OCI-LY7 (cell line): ENCODE data around the gene LARGE1. TPM values are rescaled to one million over a fixed set of nuclear protein-coding genes. Genes with fewer than 3 reads are reported as not detected.

Experiments
- BruUV-seq: library from RNA; stranded (reverse); fragments of 400-500 nt; replicated peaks from 2 replicates; lab custom pipeline; 2021; lab: Mats Ljungman, UMichigan
- CTCF ChIA-PET: fragments of 300-600 bp; sonication (Branson Sonifier 250); formaldehyde crosslinking; loops from one replicate; lab custom pipeline; 2022; ENCODE audit warnings: antibody characterized with exemption; ENCODE audit not compliant: unreplicated experiment; lab: Charles Lee
- POLR2A ChIA-PET: fragments of 300-600 bp; sonication (Branson Sonifier 250); formaldehyde crosslinking; loops from one replicate; lab custom pipeline; 2022; ENCODE audit warnings: antibody characterized with exemption; lab: Charles Lee
- DNase-seq: peaks from one replicate; pipeline ENCODE4 v3.0.0-alpha.2; 2015; ENCODE audit warnings: low spot score
- H2AFZ ChIP-seq: fragments of 200-600 bp; sonication (generic), shearing (Covaris generic); 2 replicates; pipeline ENCODE4 v1.6.1; 2014; ENCODE audit warnings: mild to moderate bottlenecking, antibody characterized with exemption, low read length, moderate library complexity
- H3K27ac ChIP-seq: fragments of 200-600 bp; sonication (generic); 2 replicates; pipeline ENCODE4 v1.5.1; 2014; ENCODE audit warnings: mixed run types, low read depth, mild to moderate bottlenecking, moderate library complexity, low read length, inconsistent platforms; ENCODE audit not compliant: poor library complexity, severe bottlenecking
- H3K36me3 ChIP-seq: fragments of 200-600 bp; sonication (generic); 2 replicates; pipeline ENCODE4 v1.6.1; 2014; ENCODE audit warnings: mild to moderate bottlenecking, antibody characterized with exemption, low read length, moderate library complexity, mixed read lengths; ENCODE audit not compliant: insufficient read depth
- H3K4me1 ChIP-seq: fragments of 200-600 bp; sonication (generic); 2 replicates; pipeline ENCODE4 v1.5.1; 2014; ENCODE audit warnings: mild to moderate bottlenecking, low read length; ENCODE audit not compliant: insufficient read depth, poor library complexity, severe bottlenecking
- H3K4me2 ChIP-seq: fragments of 200-600 bp; sonication (generic); 2 replicates; pipeline ENCODE4 v1.6.1; 2014; ENCODE audit warnings: mild to moderate bottlenecking, low read length
- H3K4me3 ChIP-seq: fragments of 200-600 bp; sonication (generic); 2 replicates; pipeline ENCODE4 v1.5.1; 2014; ENCODE audit warnings: mild to moderate bottlenecking, low read depth, low read length; ENCODE audit not compliant: poor library complexity, severe bottlenecking
- H3K79me2 ChIP-seq: fragments of 200-600 bp; sonication (generic); 2 replicates; pipeline ENCODE4 v1.6.1; 2016; ENCODE audit warnings: low read depth, mild to moderate bottlenecking, low read length, moderate library complexity, mixed read lengths; ENCODE audit not compliant: insufficient read depth
- H3K9me2 ChIP-seq: fragments of 200-600 bp; sonication (generic); 2 replicates; pipeline ENCODE4 v1.6.1; 2016; ENCODE audit warnings: mild to moderate bottlenecking, low read length, mixed read lengths; ENCODE audit not compliant: insufficient read depth
- H3K9me3 ChIP-seq: fragments of 200-600 bp; sonication (generic); 2 replicates; pipeline ENCODE4 v1.6.1; 2014; ENCODE audit warnings: mild to moderate bottlenecking, mixed run types, low read length, mixed read lengths
- H4K20me1 ChIP-seq: fragments of 200-600 bp; sonication (generic); 2 replicates; pipeline ENCODE4 v1.6.1; 2014; ENCODE audit warnings: mild to moderate bottlenecking, antibody characterized with exemption, low read length, moderate library complexity, mixed read lengths; ENCODE audit not compliant: insufficient read depth
- CTCF ChIP-seq: fragments of 200-600 bp; sonication (generic); conservative IDR thresholded peaks from 2 replicates; pipeline ENCODE4 v1.5.1; 2014; ENCODE audit warnings: mild to moderate bottlenecking, antibody characterized with exemption, low read length, moderate library complexity, mixed read lengths
- EZH2phosphoT487 ChIP-seq: fragments of 200-600 bp; sonication (generic); IDR thresholded peaks from 2 replicates; pipeline ENCODE4 v1.6.1; 2018; ENCODE audit warnings: low read depth, borderline replicate concordance, mild to moderate bottlenecking, mixed run types, antibody characterized with exemption, low read length, moderate library complexity, mixed read lengths
- intact Hi-C: fragments of 100-400 bp; cut with micrococcal nuclease; formaldehyde crosslinking; loops from one replicate; pipeline ENCODE4 v1.10.0; 2022; ENCODE audit not compliant: unreplicated experiment
- total RNA-seq, 2 experiments: library from RNA; depleted of rRNA in 1 of 2; stranded (reverse); fragments of >200 nt in 1 of 2; shearing (Covaris generic) in 1 of 2; gene quantifications; 2 replicates each; pipeline ENCODE4 v1.2.3, GENCODE V29; 2014 to 2022

Gene LARGE1
- total RNA-seq, 2 experiments from 2014 or later = 31.5 to 31.9 TPM

GRCh38 chr22:33539902-33540751, 380.1 kb downstream of the LARGE1 start:
- Histone ChIP-seq H3K4me3 (no peak overlapping the region), H3K4me1 (peaks cover 5% of the 10 kb centered on the region), H3K36me3 (no peaks in the 10 kb centered on the region), H3K9me3 (no peaks in the 10 kb centered on the region), H3K27ac (no peak overlapping the region), H3K4me2 (no peak overlapping the region), H3K79me2 (no peaks in the 10 kb centered on the region), H3K9me2 (no peaks in the 10 kb centered on the region), H4K20me1 (no peaks in the 10 kb centered on the region), H2AFZ (no peak overlapping the region)
- ChIA-PET CTCF (no interaction called here), POLR2A (interaction anchor here (0.6 to 1.3 kb wide), 5 partner anchors 11 to 488 kb away, joined by 3 to 7 read pairs (median 4); no protein-coding TSS in a partner anchor)
- intact Hi-C loops = no loop called here
- DNase-seq = no peak
- TF ChIP-seq EZH2phosphoT487 (no peak), CTCF (no peak)
- no TSS peak for BruUV-seq

GRCh38 chr22:33539202-33539901, 380.9 kb downstream of the LARGE1 start:
- intact Hi-C loops = no loop called here
- BruUV-seq = no TSS peak

More at GRCh38 chr22:33539202-33539901, 380.9 kb downstream of the LARGE1 start:
- Histone ChIP-seq H2AFZ (no peak overlapping the region), H3K4me1 (peaks cover 5% of the 10 kb centered on the region), H3K9me2 (no peaks in the 10 kb centered on the region), H3K9me3 (no peaks in the 10 kb centered on the region), H3K36me3 (no peaks in the 10 kb centered on the region), H4K20me1 (no peaks in the 10 kb centered on the region), H3K4me2 (no peak overlapping the region), H3K27ac (no peak overlapping the region), H3K4me3 (no peak overlapping the region), H3K79me2 (no peaks in the 10 kb centered on the region)
- DNase-seq = no peak
- ChIA-PET POLR2A (interaction anchor here (0.6 to 1.3 kb wide), 4 partner anchors 10 to 942 kb away, joined by 3 to 7 read pairs (median 5); no protein-coding TSS in a partner anchor), CTCF (no interaction called here)
- TF ChIP-seq CTCF (no peak), EZH2phosphoT487 (no peak)
